HG02798 (cell line): Measurements from ENCODE around the gene FKBP1A.
"Not testable (repeated sequence)": the region's sequence is repeated elsewhere in the genome, so short reads cannot be mapped to it uniquely, and the experiment has no call there.

Experiments used
- ATAC-seq: cut with Tn5 transposase; IDR thresholded peaks from one replicate; pipeline ENCODE4 v1.9.1; 2021; ENCODE audit warnings: mild to moderate bottlenecking; ENCODE audit not compliant: unreplicated experiment, poor library complexity

The FKBP1A gene

DNA sequence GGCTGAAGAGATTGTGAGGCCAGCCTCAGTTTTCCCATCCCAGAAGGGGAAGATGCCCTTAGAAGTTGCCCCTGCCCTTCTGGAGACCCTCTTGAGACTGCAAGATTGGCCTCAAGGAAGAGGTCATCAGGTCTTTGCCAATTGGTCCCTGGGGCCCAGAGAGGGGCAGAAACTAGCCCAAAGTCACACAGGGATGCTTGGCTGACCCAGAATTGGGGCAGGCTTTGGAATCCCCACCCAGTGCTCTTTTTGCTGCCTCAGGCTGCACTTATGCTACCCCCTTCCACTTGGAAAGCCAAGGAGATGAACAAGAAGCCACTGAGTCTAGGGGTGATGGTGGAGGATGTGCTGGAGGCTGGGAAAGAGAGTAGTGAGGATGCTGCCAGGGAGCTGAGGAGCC lies 24.9 kb upstream of the FKBP1A start:
- ATAC-seq, result no peak

DNA sequence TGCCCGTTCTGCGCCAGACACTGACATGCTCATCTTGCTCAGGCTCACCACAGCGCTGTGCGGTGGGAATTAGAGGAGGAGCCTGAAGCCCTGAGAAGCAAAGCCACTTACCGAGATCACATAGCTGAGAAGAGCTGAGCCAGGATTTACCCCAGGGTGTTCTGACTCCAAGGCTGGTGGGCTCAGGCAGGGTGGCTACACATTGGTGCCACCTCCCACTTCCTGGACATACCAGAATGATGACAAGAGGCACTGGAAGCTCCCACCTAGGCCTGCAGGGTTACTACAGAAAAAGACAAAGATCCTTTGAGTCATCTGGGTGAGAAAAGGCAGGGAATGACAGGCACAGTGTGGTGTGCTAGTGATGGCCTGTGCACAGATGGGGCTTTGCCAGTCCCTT lies 24.4 kb upstream of the FKBP1A start:
- no peak for ATAC-seq

DNA sequence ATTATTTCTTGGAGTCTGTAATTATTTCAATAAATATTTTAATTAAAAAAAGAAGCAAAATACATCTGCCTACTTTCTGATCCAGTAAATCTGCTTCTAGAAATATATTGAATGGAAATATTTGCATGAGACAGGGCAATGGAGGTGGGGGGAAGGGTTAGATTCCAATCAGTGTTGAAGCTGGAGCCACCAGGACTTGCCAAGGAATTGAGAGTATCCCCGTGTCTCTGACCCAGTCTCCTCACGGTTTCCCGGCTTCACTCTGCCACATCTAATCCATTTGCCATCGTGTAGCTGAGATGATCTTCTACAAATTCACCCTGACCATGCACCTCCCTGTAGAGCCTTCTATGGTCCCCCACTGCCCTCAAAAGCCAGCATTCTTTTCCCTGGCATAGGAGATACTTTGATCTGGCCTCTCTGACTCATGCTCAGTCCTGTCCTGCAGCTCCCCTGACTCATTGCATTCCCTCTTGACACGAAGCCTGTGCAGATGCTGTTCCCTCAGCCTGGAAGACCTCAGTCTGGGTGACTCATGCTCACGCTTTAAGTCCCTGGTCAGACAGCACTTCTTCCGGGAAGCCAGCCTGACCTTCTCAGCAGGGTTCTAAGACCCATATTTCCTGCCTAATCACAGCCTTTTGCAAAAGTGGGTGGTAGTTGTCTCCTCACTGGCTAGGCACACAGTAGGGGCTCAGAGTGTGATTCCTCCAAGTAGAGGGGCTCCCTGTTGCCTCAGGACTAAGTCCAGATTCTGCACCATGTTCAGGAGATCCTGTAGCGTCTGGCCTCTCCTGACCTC lies 23.0 kb upstream of the FKBP1A start:
- ATAC-seq, result no peak

- no peak for ATAC-seq
Observed at GRCh38 chr20:1414982-1415381, 22.1 kb upstream of the FKBP1A start.

DNA sequence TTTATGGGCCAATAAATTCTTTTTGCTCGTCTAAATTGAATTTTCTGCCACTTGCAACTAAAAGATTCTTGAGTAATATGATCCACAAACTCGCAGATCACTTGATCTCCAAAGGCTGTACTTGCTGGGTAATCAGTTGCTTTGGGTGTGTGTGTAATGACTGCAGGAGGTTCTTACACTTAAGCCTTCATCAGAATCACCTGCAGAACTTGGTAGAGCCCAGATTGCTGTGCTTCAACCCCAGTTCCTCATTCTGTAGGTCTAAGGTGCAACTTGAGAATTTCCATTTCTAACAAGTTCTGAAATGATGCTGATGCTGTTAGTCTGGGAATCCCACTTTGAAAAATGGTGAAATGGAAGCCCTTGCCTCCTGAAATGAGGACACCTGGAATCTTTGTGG lies 12.9 kb upstream of the FKBP1A start:
- no peak for ATAC-seq

- ATAC-seq, result no peak
Observed at GRCh38 chr20:1403624-1404023, 10.8 kb upstream of the FKBP1A start.

- no peak for ATAC-seq
Observed at GRCh38 chr20:1402149-1402548, 9.3 kb upstream of the FKBP1A start.

DNA sequence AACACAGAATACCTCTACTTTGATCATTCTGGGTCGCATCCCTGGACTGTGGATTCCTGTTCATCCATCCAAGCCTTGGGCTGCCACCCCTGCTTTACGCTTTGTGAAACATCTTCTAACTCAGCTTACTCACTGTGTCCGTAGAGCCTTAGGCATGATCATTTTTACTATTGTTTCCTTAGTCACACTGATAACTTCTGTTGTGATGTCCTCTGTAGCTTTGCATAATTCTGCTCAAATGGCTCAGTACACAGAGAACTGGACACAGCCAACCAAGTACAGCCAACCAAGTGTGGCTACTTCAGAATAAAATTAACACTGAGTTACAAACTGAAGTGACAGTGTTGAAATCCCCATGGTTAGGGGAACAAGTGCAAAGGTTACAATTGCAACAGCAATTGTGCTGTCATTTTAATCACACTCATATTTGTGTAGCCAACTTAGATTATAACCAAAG lies 8.6 kb upstream of the FKBP1A start:
- ATAC-seq, result no peak

DNA sequence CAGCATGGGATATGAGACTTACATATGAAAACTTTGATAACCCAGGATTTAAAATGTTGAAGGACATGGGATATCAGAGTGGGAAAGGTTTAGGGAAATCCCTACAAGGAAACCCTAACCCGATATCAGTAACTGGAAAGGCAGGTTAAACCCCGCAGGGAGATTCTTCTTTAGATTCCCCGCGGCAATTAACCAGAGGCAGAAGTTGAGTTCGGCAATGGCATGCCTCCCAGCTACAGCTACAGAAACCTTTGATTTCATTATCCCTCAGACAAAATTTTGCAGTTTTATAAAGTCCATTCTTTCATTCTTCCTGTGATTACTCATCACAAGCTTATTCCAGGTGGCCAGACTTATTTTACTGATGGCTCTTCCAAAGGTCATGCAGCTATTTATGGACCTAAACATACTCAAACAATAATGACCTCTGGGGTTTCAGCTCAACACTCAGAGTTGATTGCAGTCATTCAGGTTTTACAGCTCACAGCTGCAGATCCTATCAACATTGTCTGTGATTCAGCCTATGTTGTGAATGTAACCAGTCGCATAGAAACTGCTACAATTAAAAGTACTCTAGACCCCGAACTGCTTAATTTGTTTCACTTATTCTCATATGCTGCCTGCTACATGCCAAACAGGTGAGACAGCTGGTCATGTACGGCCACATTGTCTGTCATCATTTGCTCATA lies 7.0 kb upstream of the FKBP1A start:
- ATAC-seq, result not testable (repeated sequence)

- ATAC-seq, result not testable (repeated sequence)
Observed at GRCh38 chr20:1398185-1398584, 5.3 kb upstream of the FKBP1A start.

DNA sequence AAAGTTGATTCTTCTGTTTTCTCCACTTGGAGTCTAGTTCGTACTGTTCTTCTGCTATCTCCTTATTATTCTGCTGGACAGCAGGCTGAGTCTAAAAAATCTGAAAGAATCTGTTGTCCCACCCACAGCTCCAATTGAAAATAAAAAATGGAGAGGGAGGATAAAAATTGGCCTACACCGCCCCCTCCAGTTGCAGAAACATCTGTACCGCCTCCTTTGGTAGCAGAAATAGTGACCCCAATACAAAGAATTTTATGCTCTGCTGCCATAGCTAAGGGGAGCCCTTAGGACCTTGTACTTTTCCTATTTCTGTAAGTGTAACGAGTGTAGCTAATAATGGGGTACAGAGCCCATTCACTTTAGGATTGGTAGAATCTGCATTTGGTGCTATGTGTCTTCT lies 4.9 kb upstream of the FKBP1A start:
- no peak for ATAC-seq

GRCh38 chr20:1396702-1397101 lies 3.8 kb upstream of the FKBP1A start:
- ATAC-seq, result no peak

GRCh38 chr20:1396264-1396663 lies 3.4 kb upstream of the FKBP1A start:
- no peak for ATAC-seq

DNA sequence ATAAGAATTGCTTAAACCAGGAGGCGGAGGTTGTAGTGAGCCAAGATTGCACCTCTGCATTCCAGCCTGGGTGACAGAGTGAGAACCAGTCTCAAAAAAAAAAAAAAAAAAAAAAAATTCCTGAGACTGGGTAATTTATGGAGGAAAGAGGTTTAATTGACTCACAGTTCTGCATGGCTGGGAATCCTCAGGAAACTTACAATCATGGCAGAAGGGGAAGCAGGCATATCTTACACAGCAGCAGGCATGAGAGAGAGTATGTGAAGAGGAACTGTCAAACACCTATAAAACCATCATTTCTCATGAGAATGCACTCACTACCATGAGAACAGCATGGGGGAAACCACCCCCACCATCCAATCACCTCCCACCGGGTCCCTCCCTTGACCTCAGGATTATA lies 1.8 kb upstream of the FKBP1A start:
- no peak for ATAC-seq

- ATAC-seq, result no peak
Observed at GRCh38 chr20:1393507-1393882, 641 bp upstream of the FKBP1A start.

DNA sequence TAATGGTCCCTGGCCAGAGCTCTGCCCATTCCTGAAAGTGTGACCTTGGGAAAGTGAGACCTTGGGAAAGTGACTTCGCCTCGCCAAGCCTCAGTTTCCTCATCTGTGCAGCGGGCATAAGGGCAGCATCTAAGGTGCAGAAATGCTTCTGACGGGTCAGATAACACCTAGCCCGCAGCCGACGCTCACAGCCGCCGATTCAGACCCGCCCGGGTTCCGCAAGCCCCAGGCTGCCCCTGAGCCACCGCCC lies 486 bp downstream of the FKBP1A start:
- ATAC-seq, result peak; percentile 17

GRCh38 chr20:1391640-1392442 lies 1.0 kb downstream of the FKBP1A start:
- no peak for ATAC-seq

DNA sequence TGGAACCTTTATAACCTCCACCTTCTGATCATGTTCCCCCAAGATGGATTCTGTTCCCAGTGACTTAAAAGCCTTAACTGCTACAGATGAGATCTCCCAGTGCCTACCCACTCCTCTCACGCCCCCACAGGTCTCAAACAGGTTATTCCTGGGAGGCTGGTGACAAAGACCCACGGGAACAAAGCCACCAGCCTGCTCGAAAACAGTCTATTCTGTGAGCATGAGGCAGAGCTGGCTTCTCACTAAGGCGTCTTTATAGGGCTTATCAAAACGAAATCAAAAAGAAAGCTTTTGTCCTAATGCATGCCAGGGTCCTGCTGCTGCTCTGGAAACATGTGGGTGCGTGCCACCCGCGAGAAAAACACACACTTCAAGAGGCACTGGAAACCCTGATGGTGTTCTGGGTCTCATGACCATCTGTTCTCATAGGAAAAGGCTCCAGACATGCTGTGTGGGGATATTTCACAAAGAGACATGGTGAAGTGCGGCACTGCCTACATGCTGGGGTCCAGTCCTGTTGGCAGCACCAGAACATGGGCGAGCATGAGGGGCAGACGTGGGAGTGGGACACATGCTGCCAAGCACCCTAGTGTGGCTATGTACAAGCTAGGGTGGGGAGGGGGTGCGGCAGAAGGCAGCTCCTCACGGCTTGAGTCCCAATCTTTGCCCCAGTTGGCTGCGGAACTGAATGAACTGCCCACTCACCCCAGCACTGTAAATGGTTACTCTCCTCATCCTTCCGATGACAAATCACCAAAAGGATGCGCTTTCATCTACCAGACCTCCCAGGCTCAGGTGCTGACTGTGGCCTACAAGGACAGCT lies 2.1 kb downstream of the FKBP1A start:
- no peak for ATAC-seq

- no peak for ATAC-seq
Observed at GRCh38 chr20:1389703-1390580, 2.9 kb downstream of the FKBP1A start.
